A673 (cell line): ENCODE measurements around the gene DLG2.

ENCODE experiments used
- EZH2 ChIP-seq: fragments of 200-600 bp; sonication (generic); IDR thresholded peaks from 2 replicates; pipeline ENCODE4 v1.6.1; 2017; ENCODE audit warnings: borderline replicate concordance, low read depth, mild to moderate bottlenecking, mixed read lengths, antibody characterized with exemption, low read length; ENCODE audit not compliant: poor library complexity, severe bottlenecking
- TF ChIP-seq, protein P1 (sequence below): fragments of 300-800, 200-600 bp; sonication (generic); conservative IDR thresholded peaks from 2 replicates; pipeline ENCODE4 v1.5.1; 2017; ENCODE audit warnings: low read depth, mild to moderate bottlenecking, antibody characterized with exemption, low read length, moderate library complexity, mixed read lengths

DNA sequence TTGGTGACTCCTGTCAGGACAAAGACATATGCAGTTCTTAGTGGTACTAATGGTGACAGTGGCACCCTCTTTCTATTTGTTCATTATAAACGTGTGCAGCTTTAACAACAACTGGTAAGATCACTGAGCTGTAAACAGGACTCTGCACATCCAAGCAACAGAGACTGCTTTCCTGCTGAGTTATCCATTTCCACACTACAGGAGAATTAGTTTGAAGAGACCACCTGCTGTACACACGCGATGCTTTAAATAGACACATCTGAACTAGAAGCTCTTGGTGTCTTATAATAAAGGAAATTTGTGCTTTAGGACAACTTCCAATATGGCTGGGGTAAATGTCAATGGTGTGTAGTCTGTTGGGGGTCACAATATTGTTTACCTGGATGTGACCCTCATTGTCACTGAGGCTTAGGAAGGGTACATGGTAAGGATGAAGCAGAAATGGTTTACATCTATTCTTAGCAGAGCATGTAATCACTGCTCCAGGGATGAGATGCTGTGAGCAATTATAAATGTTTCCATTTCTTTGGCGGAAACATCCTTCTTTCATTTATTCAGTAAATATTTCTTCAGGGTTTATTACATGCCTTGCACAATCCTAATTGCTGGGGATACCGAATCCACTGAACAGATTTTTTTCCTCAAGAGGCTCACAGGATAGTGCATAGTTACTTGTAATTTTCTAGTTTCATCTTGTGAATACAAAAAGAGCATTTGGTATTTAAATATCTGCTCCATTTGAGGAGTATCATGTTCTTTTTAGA, 1987.0 kb downstream of the DLG2 start:
- TF ChIP-seq, protein P1, sequence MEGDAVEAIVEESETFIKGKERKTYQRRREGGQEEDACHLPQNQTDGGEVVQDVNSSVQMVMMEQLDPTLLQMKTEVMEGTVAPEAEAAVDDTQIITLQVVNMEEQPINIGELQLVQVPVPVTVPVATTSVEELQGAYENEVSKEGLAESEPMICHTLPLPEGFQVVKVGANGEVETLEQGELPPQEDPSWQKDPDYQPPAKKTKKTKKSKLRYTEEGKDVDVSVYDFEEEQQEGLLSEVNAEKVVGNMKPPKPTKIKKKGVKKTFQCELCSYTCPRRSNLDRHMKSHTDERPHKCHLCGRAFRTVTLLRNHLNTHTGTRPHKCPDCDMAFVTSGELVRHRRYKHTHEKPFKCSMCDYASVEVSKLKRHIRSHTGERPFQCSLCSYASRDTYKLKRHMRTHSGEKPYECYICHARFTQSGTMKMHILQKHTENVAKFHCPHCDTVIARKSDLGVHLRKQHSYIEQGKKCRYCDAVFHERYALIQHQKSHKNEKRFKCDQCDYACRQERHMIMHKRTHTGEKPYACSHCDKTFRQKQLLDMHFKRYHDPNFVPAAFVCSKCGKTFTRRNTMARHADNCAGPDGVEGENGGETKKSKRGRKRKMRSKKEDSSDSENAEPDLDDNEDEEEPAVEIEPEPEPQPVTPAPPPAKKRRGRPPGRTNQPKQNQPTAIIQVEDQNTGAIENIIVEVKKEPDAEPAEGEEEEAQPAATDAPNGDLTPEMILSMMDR, result no peak
- no peak for TF ChIP-seq EZH2
